ENCODE data around the gene EHMT2. TPM values are rescaled to one million over a fixed set of nuclear protein-coding genes. Genes with fewer than 3 reads are reported as not detected.
A peak's percentile ranks its signal among the peaks of the same experiment; 100 is the strongest.

EHMT2 gene
- total RNA-seq, 1 experiment from 2014 or later: 84.0 TPM

- ChIA-PET CTCF (interaction anchor here (1.2 kb wide), 1 partner anchor 9 kb away, joined by 3 read pairs; the partner anchor contains the start of gene EHMT2), RAD21 (ENCODE audit: low non-redundant PET in 1 of 2, low total read pairs in 2 of 2, uncharacterized antibody in 2 of 2, unreplicated experiment in 2 of 2) (no interaction called here), POLR2A (no interaction called here)
- BruUV-seq (replicated peaks): TSS peak; percentile 25
- H3K79me2 ChIP-seq (ENCODE audit: insufficient read depth, low read length): no peaks in the 10 kb centered on the region
- H3K4me1 ChIP-seq (ENCODE audit: control insufficient read depth in 1 of 2, insufficient read depth in 2 of 2, low read length in 2 of 2): no peaks in the 10 kb centered on the region
- no peaks in the 10 kb centered on the region for H3K9me2 ChIP-seq (ENCODE audit: insufficient read depth)
- no peak overlapping the region for H3K9ac ChIP-seq (ENCODE audit: low read length)
- H3K36me3 ChIP-seq (ENCODE audit: control insufficient read depth in 1 of 2, insufficient read depth in 2 of 2, low read length in 2 of 2): peaks cover 55 to 56% of the 10 kb centered on the region in 2 experiments; a peak in 3 of 4 replicates
- 0 out of 2 replicates have a peak, but pooled peaks cover 5% of the 10 kb centered on the region for H4K20me1 ChIP-seq (ENCODE audit: insufficient read depth)
- H3K4me2 ChIP-seq (ENCODE audit: low read length): no peak overlapping the region
- TF ChIP-seq ZBTB33 (IDR thresholded peaks at IDR 0.05; ENCODE audit: extremely low read depth, insufficient replicate concordance, low read length) (no peak), CTCF (IDR thresholded peaks at IDR 0.05 in 2 of 3, conservative IDR thresholded peaks at IDR 0.05 in 1 of 3; ENCODE audit: borderline replicate concordance in 1 of 3, insufficient read depth in 1 of 3, low read depth in 2 of 3, low read length in 2 of 3) (peak; percentile 49 to 92 (median 82); a peak in 5 of 6 replicates), RAD21 (IDR thresholded peaks at IDR 0.05; ENCODE audit: low read depth) (peak; percentile 64)
- H2AFZ ChIP-seq (ENCODE audit: low read depth, low read length, poor library complexity, severe bottlenecking): no peak overlapping the region
- H3K27ac ChIP-seq (ENCODE audit: low read depth, low read length): no peak overlapping the region
- no peaks in the 10 kb centered on the region for H3K27me3 ChIP-seq (ENCODE audit: insufficient read depth, low read length)
- no peak overlapping the region for H3K4me3 ChIP-seq (replicated peaks in 1 of 2; ENCODE audit: low read depth in 1 of 2, low read length in 2 of 2)
- ATAC-seq (peak; percentile 66), DNase-seq (ENCODE audit: low read depth, low spot score) (no peak)
- H3K9me3 ChIP-seq (ENCODE audit: control insufficient read depth in 1 of 2, insufficient read depth in 1 of 2, low read depth in 1 of 2, low read length in 2 of 2): no peaks in the 10 kb centered on the region
- intact Hi-C loops (cut with micrococcal nuclease): no loop called here
Observed at GRCh38 chr6:31888276-31889258, 8.9 kb downstream of the EHMT2 start.

Data from HCT116 (cell line).